ENCODE measurements around the gene CHPF. TPM values are rescaled to one million over a fixed set of nuclear protein-coding genes. Genes with fewer than 3 reads are reported as not detected.

CHPF gene
- total RNA-seq = 285 and 333 TPM in 2 replicates

GRCh38 chr2:219543596-219544358 lies at the start of gene CHPF, which contains the start of gene TMEM198:
CHPF (minus strand) TSS chr2:219543809; CDS start chr2:219543538, 271 bp downstream.
TMEM198 (plus strand) TSS chr2:219544028; CDS start chr2:219544728, 700 bp downstream.
- TF ChIP-seq CTCF (IDR thresholded peaks at IDR 0.05; ENCODE audit: insufficient read depth, low read length, poor library complexity, severe bottlenecking) = no peak
- DNase-seq (ENCODE audit: low read depth) = peak; percentile 87
- Histone ChIP-seq H3K4me3 (ENCODE audit: low read depth, low read length) (peak within 1 kb of the TSS; percentile 78), H3K36me3 (ENCODE audit: control insufficient read depth, insufficient read depth, low read length) (peaks cover 5% of the 10 kb centered on the region), H3K27me3 (ENCODE audit: control insufficient read depth, insufficient read depth, low read length) (no peaks in the 10 kb centered on the region)

- Histone ChIP-seq H3K36me3 (ENCODE audit: control insufficient read depth, insufficient read depth, low read length) (no peaks in the 10 kb centered on the region), H3K4me3 (ENCODE audit: low read depth, low read length) (no peak overlapping the region), H3K27me3 (ENCODE audit: control insufficient read depth, insufficient read depth, low read length) (no peaks in the 10 kb centered on the region)
- no peak for TF ChIP-seq CTCF (IDR thresholded peaks at IDR 0.05; ENCODE audit: insufficient read depth, low read length, poor library complexity, severe bottlenecking)
- DNase-seq (ENCODE audit: low read depth) = no peak
These were observed 49.5 kb upstream of the CHPF start for GRCh38 chr2:219593154-219593553.

- no peak for TF ChIP-seq CTCF (IDR thresholded peaks at IDR 0.05; ENCODE audit: insufficient read depth, low read length, poor library complexity, severe bottlenecking)
- H3K4me3 ChIP-seq (ENCODE audit: low read depth, low read length) = no peak overlapping the region
- no peaks in the 10 kb centered on the region for H3K27me3 ChIP-seq (ENCODE audit: control insufficient read depth, insufficient read depth, low read length)
- DNase-seq (ENCODE audit: low read depth) = no peak
- no peaks in the 10 kb centered on the region for H3K36me3 ChIP-seq (ENCODE audit: control insufficient read depth, insufficient read depth, low read length)
These were observed 49.1 kb upstream of the CHPF start for GRCh38 chr2:219592736-219593135.

- TF ChIP-seq CTCF (IDR thresholded peaks at IDR 0.05; ENCODE audit: insufficient read depth, low read length, poor library complexity, severe bottlenecking) = no peak
- no peaks in the 10 kb centered on the region for H3K27me3 ChIP-seq (ENCODE audit: control insufficient read depth, insufficient read depth, low read length)
- DNase-seq (ENCODE audit: low read depth) = no peak
- H3K4me3 ChIP-seq (ENCODE audit: low read depth, low read length) = no peak overlapping the region
- no peaks in the 10 kb centered on the region for H3K36me3 ChIP-seq (ENCODE audit: control insufficient read depth, insufficient read depth, low read length)
These were observed 47.5 kb upstream of the CHPF start for GRCh38 chr2:219591091-219591490.

GRCh38 chr2:219581346-219581745 lies 37.7 kb upstream of the CHPF start:
- Histone ChIP-seq H3K4me3 (ENCODE audit: low read depth, low read length) (no peak overlapping the region), H3K27me3 (ENCODE audit: control insufficient read depth, insufficient read depth, low read length) (no peaks in the 10 kb centered on the region), H3K36me3 (ENCODE audit: control insufficient read depth, insufficient read depth, low read length) (no peaks in the 10 kb centered on the region)
- no peak for TF ChIP-seq CTCF (IDR thresholded peaks at IDR 0.05; ENCODE audit: insufficient read depth, low read length, poor library complexity, severe bottlenecking)
- DNase-seq (ENCODE audit: low read depth) = no peak
